Fibroblast of pulmonary artery (primary cell): Measurements from ENCODE around the gene PRR5.

Experiments used
- DNase-seq: peaks from one replicate; pipeline ENCODE4 v3.0.0-alpha.2; 2010; ENCODE audit warnings: low read depth
- H3K4me3 ChIP-seq: replicated peaks from 2 replicates; pipeline ENCODE4 v1.5.1; 2011; ENCODE audit warnings: low read depth, mild to moderate bottlenecking, control low read depth, low read length, moderate library complexity
- CTCF ChIP-seq: IDR thresholded peaks from 2 replicates; pipeline ENCODE4 v1.5.1; 2011; ENCODE audit warnings: mild to moderate bottlenecking, control low read depth, low read length, inconsistent platforms; ENCODE audit errors: missing control alignments

PRR5 gene

GRCh38 chr22:44680058-44680457 is 21.9 kb upstream of the PRR5 start:
- no peak overlapping the region for H3K4me3 ChIP-seq
- TF ChIP-seq CTCF, result no peak
- no peak for DNase-seq

- H3K4me3 ChIP-seq, result no peak overlapping the region
- no peak for TF ChIP-seq CTCF
- no peak for DNase-seq
These were observed 21.5 kb upstream of the PRR5 start for GRCh38 chr22:44680481-44680894.

- no peak for TF ChIP-seq CTCF
- DNase-seq, result no peak
- no peak overlapping the region for H3K4me3 ChIP-seq
These were observed 19.3 kb upstream of the PRR5 start for GRCh38 chr22:44682556-44683168.

DNA sequence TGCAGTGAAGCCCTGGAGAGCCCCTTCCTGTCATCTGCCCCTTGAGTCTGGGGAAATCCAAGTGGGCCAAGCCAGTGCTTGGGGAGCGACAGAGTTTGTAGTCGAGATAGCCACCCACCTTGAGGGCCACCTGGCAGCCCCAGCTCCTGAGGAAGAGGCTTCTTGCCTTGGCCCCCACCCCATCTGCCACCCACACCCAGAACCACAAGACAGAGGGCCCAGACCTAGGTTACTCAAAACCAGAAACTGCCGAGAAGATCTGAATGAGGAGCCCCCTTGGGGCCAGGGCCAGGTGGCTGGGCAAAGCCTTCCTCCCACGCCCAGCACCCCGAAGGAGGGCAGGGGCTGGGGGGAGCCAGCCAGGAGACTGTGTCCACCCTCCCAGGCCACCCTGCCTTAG is 18.8 kb upstream of the PRR5 start:
- TF ChIP-seq CTCF, result no peak
- DNase-seq, result no peak
- H3K4me3 ChIP-seq, result no peak overlapping the region

GRCh38 chr22:44683881-44684280 is 18.1 kb upstream of the PRR5 start:
- no peak for TF ChIP-seq CTCF
- DNase-seq, result no peak
- H3K4me3 ChIP-seq, result no peak overlapping the region

DNA sequence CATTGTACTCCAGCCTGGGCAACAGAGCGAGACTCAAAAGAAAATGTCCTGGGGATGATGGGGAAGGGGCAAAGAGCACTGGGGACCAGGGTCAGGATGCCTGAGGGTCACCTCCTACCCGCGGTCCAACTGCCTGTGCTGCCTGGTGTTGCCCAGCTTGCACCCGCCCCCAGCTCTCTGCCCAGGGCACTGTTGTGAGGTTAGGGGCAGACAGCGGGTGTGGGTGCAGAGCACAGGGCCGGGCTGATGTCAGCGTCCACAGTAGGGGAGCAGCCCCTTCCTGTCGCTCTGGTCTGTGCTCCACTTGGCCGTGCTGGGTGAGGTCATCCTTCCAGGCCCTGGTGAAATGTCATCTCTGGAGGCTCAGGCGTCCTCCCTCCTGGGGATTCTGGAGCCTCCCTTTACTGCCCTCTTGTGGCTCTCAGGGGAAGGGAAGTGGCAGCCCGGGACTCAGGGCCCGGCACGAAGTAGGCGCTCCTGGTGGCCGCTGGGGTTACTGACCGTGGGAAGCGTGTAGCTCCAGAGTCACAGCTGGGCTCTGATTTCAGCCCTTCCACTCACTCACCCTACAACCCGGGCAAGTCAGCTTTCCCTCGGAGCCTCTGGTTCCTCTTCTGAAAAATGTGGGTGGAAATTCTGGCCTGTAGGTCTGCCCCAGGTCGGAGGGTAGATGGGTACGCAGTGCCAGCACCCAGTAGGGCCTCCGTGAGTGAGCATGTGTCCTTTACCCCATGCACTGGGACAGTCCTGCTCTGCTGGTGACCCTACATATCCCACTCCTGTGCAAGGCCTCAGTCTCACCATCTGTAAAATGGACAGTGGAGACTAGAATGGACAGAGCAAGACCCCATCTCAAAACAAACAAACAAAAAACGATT is 17.3 kb upstream of the PRR5 start:
- H3K4me3 ChIP-seq, result no peak overlapping the region
- DNase-seq, result peak; percentile 93
- TF ChIP-seq CTCF, result peak; percentile 99
